Caco-2 (cell line): ENCODE results near the gene KSR2. TPM values are rescaled to one million over a fixed set of nuclear protein-coding genes. Genes with fewer than 3 reads are reported as not detected.

Source experiments
- BruUV-seq: library from RNA; stranded (reverse); fragments of 400-500 nt; replicated peaks from 2 replicates; lab custom pipeline; 2021; lab: Mats Ljungman, UMichigan
- CTCF ChIA-PET: fragments of 300-600 bp; sonication (Branson Sonifier 250); formaldehyde crosslinking; loops from one replicate; lab custom pipeline; 2022; ENCODE audit warnings: antibody characterized with exemption; lab: Charles Lee
- POLR2A ChIA-PET: fragments of 300-600 bp; sonication (Branson Sonifier 250); formaldehyde crosslinking; loops from one replicate; lab custom pipeline; 2022; ENCODE audit warnings: antibody characterized with exemption; lab: Charles Lee
- DNase-seq, 2 experiments: peaks; one replicate each; pipeline versions ENCODE4 v3.0.0 to v3.0.0-alpha.2; 2020 to 2022
- H3K27me3 ChIP-seq: replicated peaks from 2 replicates; pipeline ENCODE4 v1.6.0; 2011; ENCODE audit warnings: low read length; ENCODE audit not compliant: control insufficient read depth, insufficient read depth
- H3K36me3 ChIP-seq: 2 replicates; pipeline ENCODE4 v1.5.1; 2011; ENCODE audit warnings: low read length; ENCODE audit not compliant: control insufficient read depth, insufficient read depth
- H3K4me1 ChIP-seq: fragments of 250-450 bp; sonication (Bioruptor Pico); 2 replicates; pipeline ENCODE4 v1.5.1; 2020; ENCODE audit warnings: mild to moderate bottlenecking
- H3K4me3 ChIP-seq: 2 replicates; pipeline ENCODE4 v1.5.1; 2011; ENCODE audit warnings: low read depth, mild to moderate bottlenecking, control low read depth, low read length
- H3K9me3 ChIP-seq: fragments of 250-450 bp; sonication (Bioruptor Pico); 2 replicates; pipeline ENCODE4 v1.5.1; 2020; ENCODE audit warnings: mild to moderate bottlenecking, moderate library complexity
- H3K27ac Mint-ChIP-seq: one replicate; pipeline ENCODE4 v1.8.0; 2022; ENCODE audit warnings: mixed read lengths; ENCODE audit not compliant: unreplicated experiment
- H3K27me3 Mint-ChIP-seq: one replicate; pipeline ENCODE4 v1.8.0; 2022; ENCODE audit warnings: mixed read lengths; ENCODE audit not compliant: insufficient read depth, unreplicated experiment
- H3K36me3 Mint-ChIP-seq: one replicate; pipeline ENCODE4 v1.8.0; 2022; ENCODE audit warnings: mild to moderate bottlenecking, mixed read lengths; ENCODE audit not compliant: insufficient read depth, unreplicated experiment
- H3K4me1 Mint-ChIP-seq: one replicate; pipeline ENCODE4 v1.8.0; 2022; ENCODE audit warnings: low read depth, mixed read lengths; ENCODE audit not compliant: unreplicated experiment
- H3K4me3 Mint-ChIP-seq: one replicate; pipeline ENCODE4 v1.8.0; 2022; ENCODE audit warnings: mild to moderate bottlenecking, moderate library complexity, mixed read lengths; ENCODE audit not compliant: unreplicated experiment
- H3K9me3 Mint-ChIP-seq: one replicate; pipeline ENCODE4 v1.8.0; 2022; ENCODE audit warnings: mixed read lengths; ENCODE audit not compliant: unreplicated experiment
- CTCF ChIP-seq, 2 experiments: fragments of 200-600 bp in 1 of 2; IDR thresholded peaks; 1 replicate in 1 of 2; 2 replicates in 1 of 2; pipeline versions ENCODE4 v1.5.1 to v1.8.0; 2011 to 2022; ENCODE audit warnings: antibody characterized with exemption in 1 of 2, control low read depth in 1 of 2, inconsistent platforms in 1 of 2, low read depth in 1 of 2, low read length in 1 of 2, mild to moderate bottlenecking in 1 of 2, moderate library complexity in 1 of 2; ENCODE audit not compliant: insufficient read depth in 1 of 2, severe bottlenecking in 1 of 2, unreplicated experiment in 1 of 2
- intact Hi-C: fragments of 100-400 bp; cut with micrococcal nuclease; formaldehyde crosslinking; loops from one replicate; pipeline ENCODE4 v1.10.0; 2022; ENCODE audit not compliant: unreplicated experiment
- total RNA-seq: library from RNA; stranded (reverse); gene quantifications from 2 replicates; pipeline ENCODE4 v1.2.3, GENCODE V29; 2022

The KSR2 gene
- total RNA-seq, 1 experiment from 2014 or later = 0.66 TPM

- Mint-ChIP-seq H3K27me3 (peaks cover 9% of the 10 kb centered on the region), H3K4me3 (no peak overlapping the region), H3K27ac (no peak overlapping the region), H3K36me3 (no peaks in the 10 kb centered on the region), H3K4me1 (peaks cover 6% of the 10 kb centered on the region), H3K9me3 (no peaks in the 10 kb centered on the region)
- intact Hi-C loops = no loop called here
- Histone ChIP-seq H3K9me3 (no peaks in the 10 kb centered on the region), H3K27me3 (no peaks in the 10 kb centered on the region), H3K36me3 (no peaks in the 10 kb centered on the region), H3K4me1 (no peaks in the 10 kb centered on the region), H3K4me3 (no peak overlapping the region)
- CTCF ChIA-PET = no interaction called here
- no peak for TF ChIP-seq CTCF (IDR thresholded peaks at IDR 0.05; ENCODE audit: insufficient read depth in 1 of 2, low read depth in 1 of 2, low read length in 1 of 2, severe bottlenecking in 1 of 2, unreplicated experiment in 1 of 2)
- BruUV-seq = no TSS peak
- DNase-seq = no peak
- POLR2A ChIA-PET = no interaction called here
These were observed 385.7 kb downstream of the KSR2 start for GRCh38 chr12:117583092-117583491.

- ChIA-PET CTCF (interaction anchor here (1.0 kb wide), 1 partner anchor 215 kb away, joined by 3 read pairs; no protein-coding TSS in a partner anchor), POLR2A (no interaction called here)
- Histone ChIP-seq H3K4me3 (no peak overlapping the region), H3K9me3 (no peaks in the 10 kb centered on the region), H3K36me3 (no peaks in the 10 kb centered on the region), H3K4me1 (no peaks in the 10 kb centered on the region), H3K27me3 (no peaks in the 10 kb centered on the region)
- Mint-ChIP-seq H3K27me3 (peaks cover 9% of the 10 kb centered on the region), H3K27ac (no peak overlapping the region), H3K36me3 (no peaks in the 10 kb centered on the region), H3K4me3 (no peak overlapping the region), H3K4me1 (peaks cover 2% of the 10 kb centered on the region), H3K9me3 (no peaks in the 10 kb centered on the region)
- no TSS peak for BruUV-seq
- no peak for DNase-seq
- intact Hi-C loops = no loop called here
- TF ChIP-seq CTCF (IDR thresholded peaks at IDR 0.05; ENCODE audit: insufficient read depth in 1 of 2, low read depth in 1 of 2, low read length in 1 of 2, severe bottlenecking in 1 of 2, unreplicated experiment in 1 of 2) = no peak
These were observed 386.5 kb downstream of the KSR2 start for GRCh38 chr12:117582135-117582784.

GRCh38 chr12:117580718-117581062 lies 388.1 kb downstream of the KSR2 start:
- Histone ChIP-seq H3K9me3 (no peaks in the 10 kb centered on the region), H3K27me3 (no peaks in the 10 kb centered on the region), H3K36me3 (no peaks in the 10 kb centered on the region), H3K4me1 (no peaks in the 10 kb centered on the region), H3K4me3 (no peak overlapping the region)
- POLR2A ChIA-PET = no interaction called here
- CTCF ChIA-PET = no interaction called here
- intact Hi-C loops = no loop called here
- BruUV-seq = no TSS peak
- no peak for TF ChIP-seq CTCF (IDR thresholded peaks at IDR 0.05; ENCODE audit: insufficient read depth in 1 of 2, low read depth in 1 of 2, low read length in 1 of 2, severe bottlenecking in 1 of 2, unreplicated experiment in 1 of 2)
- Mint-ChIP-seq H3K27me3 (peaks cover 5% of the 10 kb centered on the region), H3K4me3 (no peak overlapping the region), H3K9me3 (no peaks in the 10 kb centered on the region), H3K27ac (no peak overlapping the region), H3K4me1 (no peaks in the 10 kb centered on the region), H3K36me3 (no peaks in the 10 kb centered on the region)
- peak; percentile 47 to 76 for DNase-seq
